Mucosa of descending colon (tissue), 3 donors: ENCODE data around the gene TIMP2. TPM values are rescaled to one million over a fixed set of nuclear protein-coding genes. Genes with fewer than 3 reads are reported as not detected.
A peak's percentile ranks its signal among the peaks of the same experiment; 100 is the strongest.

Experiments used
- ATAC-seq: fragments of 200-7000 bp; cut with Tn5 transposase; one replicate; pipeline ENCODE4 v1.9.1; 2020; ENCODE audit warnings: mild to moderate bottlenecking, moderate library complexity
- DNase-seq, 3 donors: peaks; one replicate each; pipeline ENCODE4 v3.0.0-alpha.2; 2020
- H3K36me3 ChIP-seq: fragments of 200-600 bp; one replicate; pipeline ENCODE4 v1.8.0; 2021; ENCODE audit warnings: low read depth, mild to moderate bottlenecking
- H3K4me1 ChIP-seq: fragments of 200-600 bp; one replicate; pipeline ENCODE4 v1.8.0; 2021; ENCODE audit warnings: low read depth, mild to moderate bottlenecking
- H3K4me3 ChIP-seq: fragments of 200-600 bp; one replicate; pipeline ENCODE4 v1.8.0; 2021; ENCODE audit warnings: mild to moderate bottlenecking
- H3K9me3 ChIP-seq: fragments of 200-600 bp; one replicate; pipeline ENCODE4 v1.8.0; 2021; ENCODE audit warnings: mild to moderate bottlenecking
- CTCF ChIP-seq: fragments of 200-600 bp; IDR thresholded peaks from one replicate; pipeline ENCODE4 v1.8.0; 2022; ENCODE audit warnings: antibody characterized with exemption, mild to moderate bottlenecking
- intact Hi-C, 2 donors: fragments of 100-400 bp; cut with DNase I in 1 of 2; cut with micrococcal nuclease in 1 of 2; formaldehyde crosslinking; loops; one replicate each; pipeline versions ENCODE4 v1.11.0 to v1.11.1; 2022; cut with DNase I, micrococcal nuclease
- total RNA-seq, 3 donors: library from RNA; stranded (reverse); fragmentation: NEBNext Ultra II Directional in 2 of 3; extraction: Animal tissue kit (Norgen Biotek cat#: 25700) in 2 of 3; gene quantifications; one replicate each; pipeline versions ENCODE4 v1.2.1 to v1.2.4, GENCODE V29; 2021 to 2023
- donor health status: DM: no; HTN: no; CAD: no; lungs with moderate emphysema.
- donor health status: DM: no; HTN: no; CAD: no.
- donor health status: DM: no; HTN: yes; CAD: no.

TIMP2 gene
- total RNA-seq, 3 donors from 2014 or later = 44.9 to 268 (median 91.3) TPM

- H3K9me3 ChIP-seq = no peaks in the 10 kb centered on the region
- TF ChIP-seq CTCF = no peak
- H3K36me3 ChIP-seq = no peaks in the 10 kb centered on the region
- DNase-seq (peak; percentile 86 to 91 (median 86)), ATAC-seq (peak; percentile 86)
- H3K4me1 ChIP-seq = peaks cover 14% of the 10 kb centered on the region
- H3K4me3 ChIP-seq = no peak overlapping the region
- intact Hi-C loops = no loop called here
Measured at GRCh38 chr17:78933959-78934568, 8.9 kb upstream of the TIMP2 start.

- peaks cover 14% of the 10 kb centered on the region for H3K4me1 ChIP-seq
- no peaks in the 10 kb centered on the region for H3K36me3 ChIP-seq
- intact Hi-C loops = no loop called here
- ATAC-seq (peak; percentile 57), DNase-seq (no peak)
- no peak for TF ChIP-seq CTCF
- no peak overlapping the region for H3K4me3 ChIP-seq
- no peaks in the 10 kb centered on the region for H3K9me3 ChIP-seq
Measured at GRCh38 chr17:78933025-78933958, 8.1 kb upstream of the TIMP2 start.

GRCh38 chr17:78929908-78930775, 5.0 kb upstream of the TIMP2 start:
- intact Hi-C loops = no loop called here
- no peak for ATAC-seq

GRCh38 chr17:78925662-78926555, 722 bp upstream of the TIMP2 start:
- no peaks in the 10 kb centered on the region for H3K9me3 ChIP-seq
- intact Hi-C loops = no loop called here
- peak overlapping the region; percentile 9 for H3K4me3 ChIP-seq
- peak; percentile 25 for ATAC-seq
- DNase-seq = peak; percentile 56 to 71 (median 66)
- H3K36me3 ChIP-seq = no peaks in the 10 kb centered on the region
- no peak for TF ChIP-seq CTCF
- H3K4me1 ChIP-seq = peaks cover 16% of the 10 kb centered on the region

More at GRCh38 chr17:78929908-78930775, 5.0 kb upstream of the TIMP2 start:
- Histone ChIP-seq H3K4me1 (peaks cover 9% of the 10 kb centered on the region), H3K9me3 (no peaks in the 10 kb centered on the region), H3K4me3 (no peak overlapping the region), H3K36me3 (no peaks in the 10 kb centered on the region)
- TF ChIP-seq CTCF = no peak
- no peak for DNase-seq
